Kasumi-1 (cell line): Measurements from ENCODE around the gene SMC1B.
"Not testable (repeated sequence)": the region's sequence is repeated elsewhere in the genome, so short reads cannot be mapped to it uniquely, and the experiment has no call there.

Source experiments
- DNase-seq, 2 experiments: peaks; one replicate each; lab custom pipeline; 2025; lab: John Stamatoyannopoulos, UW

The SMC1B gene

DNA sequence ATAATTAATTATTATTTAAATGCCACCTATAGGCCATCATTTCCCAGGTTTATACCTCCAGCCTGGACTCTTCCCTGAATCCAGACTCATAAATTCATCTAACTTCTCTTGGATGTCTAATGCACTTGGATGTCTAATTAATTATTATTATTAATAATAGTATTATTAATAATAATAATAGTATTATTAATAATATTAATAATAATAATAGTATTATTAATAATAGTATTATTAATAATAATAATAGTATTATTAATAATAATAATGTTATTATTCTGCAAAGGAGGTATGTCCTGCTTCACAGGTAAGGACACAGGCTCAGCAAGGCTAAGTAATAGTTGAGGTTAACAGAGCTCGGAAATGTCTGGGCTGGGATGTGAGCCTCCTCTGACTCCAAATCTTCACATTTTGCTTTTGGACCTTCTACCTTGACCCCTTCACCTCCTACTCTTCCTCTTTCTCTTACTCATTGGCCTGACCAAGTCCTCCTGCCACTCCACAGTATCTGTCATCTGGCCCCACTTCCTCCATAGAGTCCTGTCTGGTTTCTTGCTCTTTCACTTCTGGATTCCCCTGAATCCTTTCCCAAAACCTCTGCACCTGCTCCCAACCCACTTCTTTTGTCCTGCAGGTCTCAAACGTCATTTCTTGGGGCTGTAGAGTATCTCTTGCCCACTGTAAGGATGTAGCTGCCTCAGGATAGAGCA lies 8.1 kb upstream of the SMC1B start:
- no peak for DNase-seq

DNA sequence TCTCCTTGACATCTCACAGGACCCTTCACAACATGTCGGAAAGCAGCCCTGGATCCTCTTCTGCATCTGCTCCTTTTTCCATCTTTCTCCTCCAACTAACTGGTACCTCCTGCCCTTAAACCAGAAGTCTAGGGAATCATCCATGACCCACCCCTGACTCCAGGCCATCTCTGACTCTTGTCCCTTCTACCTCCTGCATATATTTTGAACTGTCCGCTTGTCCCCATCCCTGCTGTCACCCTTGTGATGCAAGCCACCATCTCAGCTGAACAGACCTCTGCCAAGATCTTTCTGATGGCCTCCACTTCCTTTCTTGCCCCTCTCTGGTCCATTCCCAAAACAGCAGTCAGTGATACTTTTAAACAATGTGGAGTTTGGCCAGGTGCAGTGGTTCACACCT lies 7.1 kb upstream of the SMC1B start:
- no peak for DNase-seq

DNA sequence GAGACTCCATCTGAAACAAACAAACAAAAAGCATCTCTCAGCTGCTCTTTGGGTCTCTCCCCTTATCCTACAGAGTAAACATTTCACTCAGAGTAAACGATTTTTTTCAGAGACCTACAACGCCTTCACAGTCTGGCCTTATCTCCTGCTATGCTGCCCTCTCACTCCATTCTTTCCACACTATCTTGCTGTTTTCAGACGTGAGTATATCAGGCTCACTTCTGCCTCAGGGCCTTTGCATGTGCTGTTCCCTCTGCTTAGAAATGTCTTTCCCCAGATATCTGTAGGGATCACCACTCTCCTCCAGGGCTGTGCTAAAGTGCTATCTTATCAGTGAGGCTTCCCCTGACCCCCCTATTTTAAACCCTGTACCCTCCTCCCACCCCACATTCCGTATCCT lies 6.6 kb upstream of the SMC1B start:
- DNase-seq = no peak

DNA sequence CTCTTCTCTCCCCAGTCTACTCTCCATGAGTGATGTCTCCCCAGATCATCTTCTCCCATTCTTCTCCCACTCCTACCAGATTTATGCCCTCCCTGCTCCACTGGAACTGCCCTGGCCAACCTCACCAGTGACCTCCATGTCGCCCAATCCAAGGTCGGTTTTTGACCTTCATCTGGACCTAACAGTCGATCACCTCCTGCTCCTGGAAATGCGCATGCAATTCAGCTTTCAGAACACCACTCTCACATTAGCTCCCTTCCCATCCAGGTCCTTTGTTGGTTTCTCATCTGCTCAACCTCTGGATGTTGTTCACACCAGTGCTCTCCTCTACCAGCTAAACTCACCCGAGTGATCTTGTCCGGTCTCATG lies 5.4 kb upstream of the SMC1B start:
- no peak for DNase-seq

DNA sequence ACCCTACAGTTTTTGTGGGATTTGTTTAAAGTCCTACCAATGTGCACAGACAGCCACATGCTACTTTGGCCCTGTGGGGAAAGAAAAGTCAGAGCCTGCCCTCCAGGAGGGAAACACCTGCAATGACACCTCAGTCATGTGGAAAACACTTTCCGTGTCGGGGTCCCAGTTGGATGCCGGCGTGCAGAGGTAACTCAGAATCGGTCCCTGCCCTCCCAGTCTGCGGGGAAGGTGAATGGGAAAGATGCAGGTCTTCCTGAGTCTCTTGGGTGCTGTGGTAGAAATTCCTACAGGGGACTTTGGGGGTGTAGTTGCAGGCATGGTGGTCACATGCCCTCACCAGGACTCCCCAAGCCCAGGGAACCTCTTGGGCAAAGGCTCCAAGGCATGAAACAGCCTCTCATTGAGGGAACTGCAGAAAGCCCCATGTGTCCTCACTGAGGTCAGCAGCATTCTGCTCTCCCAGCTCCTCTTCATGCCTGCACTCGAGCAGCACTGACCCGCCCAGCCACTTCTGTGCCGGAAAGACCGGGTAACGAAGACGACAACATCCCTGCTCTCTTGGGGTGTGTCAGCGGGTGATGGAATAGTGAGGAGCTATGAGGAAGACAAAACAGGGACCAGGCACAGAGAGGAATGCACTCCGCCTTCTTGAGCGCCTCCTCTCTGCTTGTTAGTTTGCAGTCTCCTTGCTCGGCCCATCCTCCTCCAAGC lies 4.8 kb upstream of the SMC1B start:
- no peak for DNase-seq

DNA sequence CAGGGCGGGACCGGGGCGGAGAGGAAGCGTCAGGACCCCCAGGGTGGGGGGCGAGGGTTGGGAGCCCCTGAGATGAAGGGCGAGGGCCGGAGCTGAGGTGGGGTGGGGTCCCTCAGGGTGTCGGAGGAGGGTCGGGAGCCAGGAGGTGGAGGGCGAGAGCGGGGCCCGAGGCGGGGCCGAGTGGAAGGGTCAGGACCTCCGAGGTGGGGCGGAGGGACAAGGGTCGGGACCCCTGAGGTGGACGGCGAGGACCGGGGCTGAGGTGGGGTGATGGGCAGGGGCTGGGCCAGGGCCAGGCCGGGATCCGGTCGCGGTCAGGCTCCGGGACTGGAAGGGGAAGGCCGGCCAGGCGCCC lies 409 bp downstream of the SMC1B start:
- DNase-seq = no peak

DNA sequence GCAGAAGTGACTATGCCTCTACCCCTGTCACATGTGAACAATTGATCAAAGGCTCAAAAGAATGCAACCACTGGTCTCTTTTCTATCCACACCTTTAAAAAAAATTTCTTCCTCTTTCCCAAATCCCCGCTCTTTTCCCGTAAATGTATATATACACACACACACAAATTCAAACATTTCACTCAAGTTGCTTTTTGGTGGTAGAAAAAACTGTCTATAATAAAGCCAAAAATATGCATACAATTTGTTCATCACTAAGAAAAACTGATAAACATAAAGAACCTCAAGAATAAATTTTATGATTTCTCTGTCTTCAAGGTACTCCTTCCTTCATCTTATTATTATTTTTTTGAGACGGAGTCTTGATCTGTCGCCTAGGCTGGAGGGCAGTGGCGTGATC lies 5.6 kb downstream of the SMC1B start:
- DNase-seq = no peak

DNA sequence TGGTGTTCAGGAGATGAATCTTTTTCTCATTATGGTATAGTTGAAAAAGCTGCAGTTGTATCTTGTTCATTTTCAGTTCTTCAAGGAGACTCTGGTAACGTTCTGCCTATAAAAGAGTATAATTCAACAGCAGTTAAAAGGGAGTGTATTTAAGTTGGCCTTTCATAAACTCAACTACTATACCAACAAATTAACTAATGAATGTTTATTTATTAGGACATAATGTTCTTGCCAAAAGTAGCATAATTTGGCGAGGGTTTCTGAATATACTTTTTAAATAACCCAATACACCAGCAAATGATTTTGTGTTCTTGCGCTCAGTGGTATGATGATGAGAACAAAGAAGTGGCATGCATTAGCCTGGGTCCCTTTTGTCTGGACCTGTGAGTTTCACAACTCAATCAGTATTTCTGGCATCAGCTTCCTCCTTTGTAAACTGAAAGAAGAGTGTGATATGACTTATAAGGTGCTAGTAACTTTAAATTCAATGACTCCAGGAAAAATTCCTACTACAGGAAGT lies 10.9 kb downstream of the SMC1B start:
- DNase-seq = no peak

DNA sequence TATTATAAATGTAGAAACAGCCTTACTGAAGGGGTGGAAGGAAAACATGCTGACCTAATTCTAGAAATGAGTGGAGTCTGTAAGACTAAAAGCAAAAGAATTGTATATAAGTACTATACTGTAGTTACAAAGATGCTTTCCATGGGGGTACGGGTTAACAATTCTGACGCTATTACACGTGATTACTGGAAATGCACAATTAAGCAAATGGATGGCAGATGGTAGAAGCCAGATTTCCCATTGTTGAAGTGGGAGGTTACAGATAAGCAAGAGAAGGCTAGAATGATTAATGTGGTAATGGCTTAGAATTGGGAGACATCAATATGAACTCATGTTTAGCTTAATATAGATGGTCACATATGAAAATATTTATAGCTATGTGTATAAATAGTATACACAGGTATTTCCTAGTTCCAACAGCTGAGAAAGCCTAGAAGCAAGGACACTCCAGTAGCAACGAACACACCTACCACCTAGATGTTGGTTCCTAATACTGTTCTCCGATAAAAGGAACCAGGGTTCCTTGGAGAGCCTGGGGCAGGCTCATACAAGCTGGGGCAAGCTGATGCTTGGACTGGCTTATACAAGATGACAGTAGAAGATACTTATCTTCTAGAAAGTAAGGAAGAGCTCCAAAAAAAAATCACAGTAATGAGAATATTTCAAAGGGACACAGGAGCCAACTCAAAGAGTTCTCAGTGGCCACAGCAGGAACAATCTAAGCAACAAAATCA lies 13.5 kb downstream of the SMC1B start:
- DNase-seq = no peak

DNA sequence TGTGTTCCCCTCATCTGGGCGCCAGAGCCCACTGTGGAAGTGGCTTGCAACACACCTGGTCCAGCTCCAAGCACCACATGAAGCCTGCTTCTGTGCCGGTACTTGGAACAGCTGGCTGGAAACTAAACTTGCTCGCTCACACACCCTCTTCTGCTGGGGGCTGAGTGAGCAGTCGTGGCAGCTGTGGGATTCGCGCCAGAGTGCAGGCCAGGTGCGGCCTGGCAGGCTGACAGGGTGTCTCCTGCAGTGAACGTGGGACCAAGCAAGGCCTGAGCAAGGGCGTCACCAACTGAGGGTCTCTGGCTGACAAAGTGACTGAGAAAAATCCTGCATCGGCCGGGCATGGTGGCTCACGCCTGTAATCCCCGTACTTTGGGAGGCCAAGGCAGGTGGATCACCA lies 15.2 kb downstream of the SMC1B start:
- no peak for DNase-seq

DNA sequence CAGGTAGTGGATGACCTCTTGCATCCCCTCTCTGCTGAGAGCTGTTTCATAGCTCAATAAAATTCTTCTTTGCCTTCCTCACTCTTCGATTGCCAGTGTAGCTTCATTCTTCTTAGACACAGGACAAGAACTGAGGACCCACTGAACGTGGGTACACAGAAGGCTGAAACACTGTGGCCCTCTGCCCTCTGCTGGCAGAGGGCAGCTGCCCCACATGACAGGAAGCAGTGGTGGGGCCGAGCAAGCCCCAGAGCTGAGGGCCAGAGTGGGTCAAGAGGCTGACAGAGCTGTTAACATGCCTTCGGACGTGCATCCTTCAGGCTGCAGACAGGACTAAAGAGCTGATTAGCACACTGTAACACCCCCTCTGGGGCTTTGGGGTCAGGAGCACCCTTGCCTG lies 15.6 kb downstream of the SMC1B start:
- DNase-seq = no peak

DNA sequence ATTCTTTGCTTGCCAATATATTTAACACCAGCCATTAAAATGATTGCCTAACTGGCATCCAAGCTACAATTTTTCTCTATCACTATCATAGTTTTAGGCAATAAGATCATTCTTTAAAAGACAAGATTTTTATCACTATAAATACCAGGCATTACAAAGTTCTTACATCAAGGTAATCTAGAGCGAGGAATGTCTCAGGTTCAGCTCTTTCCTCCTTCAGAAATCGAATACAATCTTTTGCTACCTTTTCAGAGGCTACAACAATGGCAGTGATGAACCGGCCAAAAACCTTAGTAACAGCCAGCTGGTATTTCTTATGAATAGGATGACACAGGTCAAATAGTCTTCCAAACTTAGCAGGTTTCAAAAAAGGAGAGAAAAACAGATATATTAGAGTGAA lies 23.9 kb downstream of the SMC1B start:
- DNase-seq = no peak

DNA sequence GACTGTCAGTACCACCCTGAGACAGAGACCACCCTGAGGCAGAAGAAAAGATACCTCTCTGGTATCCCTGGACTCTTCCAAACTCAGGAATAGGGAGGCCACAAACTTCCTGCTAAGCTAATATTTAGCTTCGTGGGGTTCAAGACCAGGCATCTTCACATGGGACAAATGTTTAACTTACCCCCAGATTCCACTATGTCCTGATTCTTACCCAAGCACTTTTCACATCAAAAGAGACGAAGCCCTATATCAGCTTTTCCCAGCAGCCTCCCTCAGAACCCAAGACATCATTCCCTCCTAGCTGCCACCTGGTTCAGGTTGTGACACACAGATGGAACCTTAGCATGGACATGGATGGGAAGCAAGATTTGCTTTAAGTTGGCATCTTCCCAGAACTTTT lies 32.1 kb downstream of the SMC1B start:
- DNase-seq = no peak

DNA sequence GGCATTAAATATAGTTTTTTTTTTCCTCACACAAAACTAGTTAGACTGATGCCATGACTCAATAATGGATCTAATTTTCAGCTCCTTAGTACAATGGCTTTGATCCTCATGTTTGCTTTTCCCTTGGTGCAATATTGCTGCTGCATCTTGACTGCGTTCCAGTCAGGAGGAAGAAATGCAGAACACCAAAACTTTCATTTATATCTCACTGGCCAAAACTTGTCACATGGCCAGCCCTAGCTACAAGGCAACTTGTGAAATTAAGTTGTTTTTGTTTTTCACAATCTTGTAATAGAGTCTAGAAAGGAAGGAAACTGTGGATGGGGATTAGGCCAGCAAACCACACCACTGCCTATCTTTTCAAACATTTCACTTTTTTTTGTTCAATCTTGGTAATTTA lies 36.7 kb downstream of the SMC1B start:
- DNase-seq = no peak

DNA sequence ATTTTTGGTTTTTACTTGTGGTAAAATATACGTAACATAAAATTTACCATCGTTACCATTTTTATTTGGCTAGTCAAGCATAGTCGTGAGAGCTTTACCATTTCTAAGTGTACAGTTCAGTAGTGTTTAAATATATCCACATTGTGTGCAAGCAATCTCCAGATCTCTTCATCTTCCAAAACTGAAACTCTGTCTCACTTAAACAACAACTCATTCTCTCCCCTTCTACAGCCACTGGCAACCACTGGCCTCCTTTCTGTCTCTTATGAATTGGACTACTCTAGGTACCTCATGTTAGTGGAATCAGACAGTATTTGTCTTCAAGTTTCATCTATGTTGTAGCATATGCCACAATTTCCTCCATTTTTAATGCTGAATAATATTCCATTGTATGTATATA lies 37.4 kb downstream of the SMC1B start:
- DNase-seq = no peak

DNA sequence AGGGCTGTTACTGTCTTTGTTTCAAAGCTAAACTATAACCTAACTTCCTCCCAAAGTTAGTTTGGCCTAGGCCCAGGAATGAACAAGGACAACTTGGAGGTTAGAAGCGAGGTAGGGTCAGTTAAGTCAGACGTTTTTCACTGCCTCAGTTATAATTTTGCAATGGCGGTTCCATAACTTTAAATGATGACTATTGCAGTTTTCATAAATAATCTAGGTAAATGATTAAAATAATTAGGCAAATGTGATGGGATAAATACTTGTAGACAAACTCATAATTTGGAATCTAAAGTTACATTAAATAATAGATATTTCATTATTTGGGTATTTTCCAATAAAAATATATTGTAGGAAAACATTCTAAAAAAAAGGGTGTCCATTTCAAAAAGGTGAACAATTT lies 39.8 kb downstream of the SMC1B start:
- DNase-seq = not testable (repeated sequence)

DNA sequence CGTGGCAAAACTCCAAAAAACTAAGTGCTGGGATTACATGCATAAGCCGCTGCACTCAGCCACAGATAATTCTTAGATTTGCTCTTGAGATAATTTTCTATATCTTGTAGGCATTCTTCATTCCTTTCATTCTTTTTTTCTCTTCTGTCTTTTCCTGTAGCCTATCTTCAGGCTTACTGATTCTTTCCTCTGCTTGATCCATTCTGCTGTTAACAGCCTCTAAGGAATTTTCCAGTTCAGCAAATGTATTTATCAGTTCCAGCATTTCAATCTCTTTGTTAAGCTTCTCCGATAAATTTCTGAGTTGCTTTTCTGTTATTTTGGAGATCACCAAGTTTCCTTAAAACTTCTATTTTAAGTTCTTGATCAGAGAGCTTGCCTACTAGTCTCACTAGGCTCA lies 46.7 kb downstream of the SMC1B start:
- no peak for DNase-seq

DNA sequence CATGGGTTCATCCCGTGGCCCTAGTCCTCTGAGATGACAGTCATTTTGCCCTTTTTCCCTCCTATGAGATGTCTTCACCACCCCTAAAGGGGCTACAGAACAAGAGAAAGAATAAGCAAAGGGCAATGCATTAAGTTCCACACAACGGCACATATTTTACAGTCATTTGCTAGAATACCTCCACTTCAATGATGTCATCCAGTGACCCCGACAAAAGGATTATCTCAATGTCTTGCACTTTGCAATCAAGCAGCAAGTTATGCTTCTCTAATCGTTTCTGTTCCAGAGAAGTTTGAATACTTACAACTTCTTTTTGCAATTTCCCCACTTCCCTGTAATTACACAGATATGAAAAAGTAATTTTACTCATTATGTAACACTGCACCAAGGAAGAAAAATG lies 53.8 kb downstream of the SMC1B start:
- DNase-seq = no peak

DNA sequence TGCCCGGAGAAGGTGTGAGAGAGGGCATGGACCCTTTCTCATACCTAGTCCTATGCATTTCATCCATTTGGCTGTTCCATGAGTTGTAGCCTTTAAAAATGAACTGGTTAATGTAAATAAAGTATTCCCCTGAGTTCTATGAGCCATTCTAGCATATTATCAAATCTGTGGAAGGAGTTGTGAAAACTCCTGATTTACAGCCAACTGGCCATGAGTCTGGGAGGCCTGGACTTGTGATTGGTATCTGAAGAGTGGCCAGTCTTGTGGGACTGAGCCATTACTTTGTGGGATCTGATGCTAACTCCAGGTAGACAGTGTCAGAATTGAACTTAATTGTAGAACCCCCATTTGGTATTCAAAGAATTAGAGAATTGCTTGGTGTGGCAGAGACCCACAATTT lies 55.3 kb downstream of the SMC1B start:
- no peak for DNase-seq

DNA sequence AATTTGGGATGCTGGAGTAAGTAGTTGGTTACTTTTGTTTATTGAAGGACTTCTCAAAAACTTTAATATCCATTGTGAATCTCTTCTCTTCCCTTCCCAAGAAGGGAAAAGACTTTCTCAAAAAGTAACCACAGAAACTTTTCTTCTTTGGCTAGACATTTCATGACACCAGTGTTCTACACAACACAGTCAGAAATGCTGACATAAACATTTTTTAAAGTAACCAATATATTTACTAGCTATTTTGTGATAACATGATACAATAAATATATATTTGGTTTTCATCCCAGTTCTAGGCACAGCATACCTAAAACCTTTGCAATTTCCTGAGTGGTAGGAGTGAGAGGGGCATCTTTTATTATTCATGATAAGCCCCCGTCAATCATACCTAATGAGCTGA lies 55.9 kb downstream of the SMC1B start:
- DNase-seq = no peak

DNA sequence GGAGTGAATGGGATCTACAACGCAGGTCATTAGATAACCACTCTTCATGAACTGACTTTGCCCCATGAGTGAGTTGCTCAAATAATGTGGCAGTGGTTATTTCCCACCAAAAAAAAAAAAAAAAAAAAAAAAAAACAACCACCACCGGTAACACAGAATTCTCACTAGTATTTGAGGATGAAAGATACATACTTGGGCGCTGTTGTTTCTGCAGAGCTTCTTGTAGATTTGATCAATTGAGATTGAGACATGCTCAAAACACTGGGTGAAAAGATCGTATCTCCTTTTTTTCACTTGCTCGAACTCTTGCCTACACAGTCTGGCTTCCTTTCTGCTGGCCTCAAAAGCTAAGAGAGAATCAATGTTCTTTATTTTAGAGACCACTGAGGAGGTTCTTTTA lies 59.6 kb downstream of the SMC1B start:
- no peak for DNase-seq

DNA sequence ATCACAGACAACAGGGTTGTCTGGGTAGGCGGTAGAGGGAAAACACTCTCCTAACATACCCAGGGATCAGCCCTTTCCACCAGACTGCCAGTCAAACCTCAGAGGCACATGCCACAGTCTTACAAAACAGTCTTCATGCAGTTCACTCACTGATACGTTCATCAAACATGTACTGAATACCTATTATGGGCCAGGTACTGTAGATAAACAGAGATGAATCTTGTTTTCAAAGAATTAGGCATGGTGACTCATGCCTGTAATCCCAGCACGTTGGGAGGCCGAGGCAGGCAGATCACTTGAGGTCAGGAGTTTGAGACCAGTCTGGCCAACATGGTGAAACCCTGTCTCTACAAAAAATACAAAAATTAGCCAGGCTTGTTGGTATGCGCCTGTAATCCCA lies 60.6 kb downstream of the SMC1B start:
- not testable (repeated sequence) for DNase-seq

DNA sequence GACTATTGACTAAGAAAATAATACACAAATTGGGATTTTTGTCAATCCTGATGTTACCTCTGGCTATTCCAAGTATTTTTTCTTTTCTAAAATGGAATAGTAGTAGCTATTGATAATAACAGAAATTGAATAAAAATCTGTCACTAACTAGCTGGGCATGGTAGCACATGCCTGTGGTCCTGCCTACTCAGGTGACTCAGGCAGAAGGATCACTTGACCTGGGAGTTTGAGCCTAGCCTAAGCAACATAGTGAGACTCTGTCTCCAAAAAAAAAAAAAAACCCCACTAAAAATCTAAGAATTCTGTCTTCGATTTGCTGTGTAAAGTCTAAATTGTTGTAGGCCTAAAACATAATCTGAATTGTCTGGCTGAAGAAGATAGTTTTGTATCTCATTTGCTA lies 61.4 kb downstream of the SMC1B start:
- DNase-seq = no peak
